ENCODE measurements around the gene ZNF236.

GRCh38 chr18:76935722-76936337 is 113.5 kb downstream of the ZNF236 start:
- no peak for TF ChIP-seq CTCF (IDR thresholded peaks at IDR 0.05; ENCODE audit: poor library complexity, severe bottlenecking)
- TF ChIP-seq EP300 (conservative IDR thresholded peaks at IDR 0.05; ENCODE audit: poor library complexity, severe bottlenecking): no peak
- no peak for TF ChIP-seq TAF1 (IDR thresholded peaks at IDR 0.05; ENCODE audit: low read depth)

All from neural cell (in vitro differentiated cells).